Smooth muscle cell (in vitro differentiated cells): ENCODE measurements around the gene BMAL2. TPM values are rescaled to one million over a fixed set of nuclear protein-coding genes. Genes with fewer than 3 reads are reported as not detected.

Source experiments
- DNase-seq: peaks from one replicate; lab custom pipeline; 2025; ENCODE audit not compliant: unreplicated experiment; lab: John Stamatoyannopoulos, UW
- H2AFZ ChIP-seq: fragments of 200-600 bp; sonication (generic); 2 replicates; pipeline ENCODE4 v1.6.0; 2016; ENCODE audit warnings: antibody characterized with exemption, low read depth, mild to moderate bottlenecking
- H3F3A ChIP-seq: fragments of 200-600 bp; sonication (generic); 2 replicates; pipeline ENCODE4 v1.6.0; 2017; ENCODE audit warnings: antibody characterized with exemption, low read depth
- H3K27ac ChIP-seq: fragments of 200-600 bp; sonication (generic); 2 replicates; pipeline ENCODE4 v1.5.1; 2016; ENCODE audit warnings: low read depth, mild to moderate bottlenecking
- H3K27me3 ChIP-seq: fragments of 200-600 bp; sonication (generic); 2 replicates; pipeline ENCODE4 v1.6.1; 2016; ENCODE audit warnings: low read depth, mild to moderate bottlenecking
- H3K36me3 ChIP-seq: fragments of 200-600 bp; sonication (generic); 2 replicates; pipeline ENCODE4 v1.5.1; 2016; ENCODE audit warnings: low read depth
- H3K4me1 ChIP-seq: fragments of 200-600 bp; sonication (generic); 2 replicates; pipeline ENCODE4 v1.5.1; 2016; ENCODE audit warnings: low read depth
- H3K4me2 ChIP-seq: fragments of 200-600 bp; sonication (generic); 2 replicates; pipeline ENCODE4 v1.6.0; 2016; ENCODE audit warnings: mild to moderate bottlenecking
- H3K4me3 ChIP-seq: fragments of 200-600 bp; sonication (generic); 2 replicates; pipeline ENCODE4 v1.5.1; 2016; ENCODE audit warnings: mild to moderate bottlenecking
- H3K79me2 ChIP-seq: fragments of 200-600 bp; sonication (generic); 2 replicates; pipeline ENCODE4 v1.6.0; 2016; ENCODE audit warnings: low read depth, mild to moderate bottlenecking
- H3K9ac ChIP-seq: fragments of 200-600 bp; sonication (generic); 2 replicates; pipeline ENCODE4 v1.6.0; 2016; ENCODE audit warnings: low read depth
- H3K9me3 ChIP-seq: fragments of 200-600 bp; sonication (generic); replicated peaks from 2 replicates; pipeline ENCODE4 v1.5.1; 2016; ENCODE audit warnings: low read depth
- H4K20me1 ChIP-seq: fragments of 200-600 bp; sonication (generic); 2 replicates; pipeline ENCODE4 v1.6.0; 2016; ENCODE audit warnings: low read depth
- WGBS: methylation state at CpG from one replicate; pipeline ENCODE4 v1.1.7; 2016; ENCODE audit warnings: low lambda C conversion rate; 5-methylcytosine and 5-hydroxymethylcytosine counted together
- polyA plus RNA-seq: library from polyadenylated mRNA; unstranded; fragments of >200 nt; fragmentation: Nextera tagmentation; extraction: Ambion mirVana; gene quantifications from 2 replicates; pipeline ENCODE4 v1.2.1, GENCODE V29; 2016
- total RNA-seq: library from RNA; depleted of rRNA; stranded (reverse); fragments of >200 nt; gene quantifications from 2 replicates; pipeline ENCODE4 v1.2.3, GENCODE V29; 2014
- TF ChIP-seq, protein P1 (sequence below): fragments of 200-600 bp; sonication (generic); IDR thresholded peaks from 2 replicates; pipeline ENCODE4 v1.5.1; 2017; ENCODE audit warnings: borderline replicate concordance, mild to moderate bottlenecking, antibody characterized with exemption; ENCODE audit not compliant: insufficient read depth, poor library complexity, severe bottlenecking

The BMAL2 gene
- total and polyA plus RNA-seq, 2 experiments from 2014 or later, result 6.2 to 13.6 TPM

DNA sequence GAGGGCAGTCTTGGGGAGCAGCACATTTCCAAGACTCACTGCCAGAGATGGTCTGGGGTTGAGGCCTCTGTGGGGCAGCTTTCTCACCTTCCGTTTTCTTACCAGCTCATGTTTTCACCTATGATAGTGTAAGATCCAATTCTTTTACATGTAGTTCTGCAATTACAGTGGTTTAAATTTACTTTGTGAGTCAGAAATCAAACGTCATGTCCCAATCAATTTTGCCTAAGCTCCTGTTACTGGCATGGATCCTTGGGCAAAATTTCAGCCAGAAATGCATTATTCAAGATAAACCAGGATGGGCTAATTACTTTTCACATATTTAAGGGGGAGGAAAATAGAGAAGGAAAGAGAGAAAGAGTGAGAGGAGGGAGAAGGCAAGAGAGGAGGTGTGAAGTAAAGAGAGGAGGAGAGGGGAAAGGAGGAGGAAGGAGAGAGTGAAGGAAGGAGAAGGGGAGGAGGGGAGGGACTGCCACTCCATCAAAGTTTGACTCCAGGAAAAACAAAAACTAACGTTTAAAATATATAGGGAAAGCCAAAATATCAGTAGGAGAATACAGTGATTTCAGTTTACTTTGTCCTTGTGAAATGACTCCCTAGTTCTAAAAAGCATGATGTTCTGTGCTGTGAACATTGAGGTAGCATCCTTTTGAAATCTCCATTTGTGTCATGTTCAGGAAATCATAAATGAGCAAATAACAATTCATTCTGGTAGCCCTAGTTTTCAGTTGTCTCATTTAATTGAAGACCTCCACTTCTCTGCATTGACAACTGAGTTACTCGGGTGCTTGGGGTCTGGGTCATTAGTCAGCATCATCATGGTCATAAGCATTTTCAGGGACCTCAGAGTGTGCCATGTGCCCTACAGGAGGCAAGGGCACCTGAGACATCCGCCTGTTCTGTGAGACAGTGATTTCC, 3.0 kb downstream of the BMAL2 start:
- H3K4me3 ChIP-seq, result no peak overlapping the region
- H2AFZ ChIP-seq, result no peak overlapping the region
- H3K9me3 ChIP-seq, result no peaks in the 10 kb centered on the region
- no peak for DNase-seq
- H3K9ac ChIP-seq, result no peak overlapping the region
- H3K27me3 ChIP-seq, result peaks cover 13% of the 10 kb centered on the region
- no peaks in the 10 kb centered on the region for H4K20me1 ChIP-seq
- WGBS, result 85% methylated on average over 5 of the region's 5 CpGs
- H3K79me2 ChIP-seq, result peaks cover 7% of the 10 kb centered on the region
- TF ChIP-seq, protein P1, sequence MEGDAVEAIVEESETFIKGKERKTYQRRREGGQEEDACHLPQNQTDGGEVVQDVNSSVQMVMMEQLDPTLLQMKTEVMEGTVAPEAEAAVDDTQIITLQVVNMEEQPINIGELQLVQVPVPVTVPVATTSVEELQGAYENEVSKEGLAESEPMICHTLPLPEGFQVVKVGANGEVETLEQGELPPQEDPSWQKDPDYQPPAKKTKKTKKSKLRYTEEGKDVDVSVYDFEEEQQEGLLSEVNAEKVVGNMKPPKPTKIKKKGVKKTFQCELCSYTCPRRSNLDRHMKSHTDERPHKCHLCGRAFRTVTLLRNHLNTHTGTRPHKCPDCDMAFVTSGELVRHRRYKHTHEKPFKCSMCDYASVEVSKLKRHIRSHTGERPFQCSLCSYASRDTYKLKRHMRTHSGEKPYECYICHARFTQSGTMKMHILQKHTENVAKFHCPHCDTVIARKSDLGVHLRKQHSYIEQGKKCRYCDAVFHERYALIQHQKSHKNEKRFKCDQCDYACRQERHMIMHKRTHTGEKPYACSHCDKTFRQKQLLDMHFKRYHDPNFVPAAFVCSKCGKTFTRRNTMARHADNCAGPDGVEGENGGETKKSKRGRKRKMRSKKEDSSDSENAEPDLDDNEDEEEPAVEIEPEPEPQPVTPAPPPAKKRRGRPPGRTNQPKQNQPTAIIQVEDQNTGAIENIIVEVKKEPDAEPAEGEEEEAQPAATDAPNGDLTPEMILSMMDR, result no peak
- no peak overlapping the region for H3K4me2 ChIP-seq
- no peak overlapping the region for H3K27ac ChIP-seq
- peaks cover 13% of the 10 kb centered on the region for H3K4me1 ChIP-seq
- no peaks in the 10 kb centered on the region for H3K36me3 ChIP-seq
- H3F3A ChIP-seq, result peaks cover 11% of the 10 kb centered on the region

DNA sequence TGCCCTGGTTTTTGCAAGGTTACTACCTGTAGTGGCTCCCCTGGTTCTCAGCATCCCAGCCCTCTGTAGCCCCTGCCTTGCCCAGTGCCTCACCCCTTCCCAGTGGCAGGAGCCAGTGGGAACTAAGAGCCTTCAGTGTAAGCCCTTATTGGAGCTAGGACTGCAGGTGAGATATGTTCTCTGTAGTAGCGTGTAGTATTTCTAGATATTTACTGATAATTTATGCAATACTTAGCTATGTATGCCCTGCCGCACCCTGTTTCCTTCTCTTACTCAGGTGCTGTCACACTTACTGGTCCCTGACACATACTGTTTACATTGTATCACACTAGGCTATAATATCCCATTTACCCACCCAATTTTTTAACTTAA, 3.6 kb downstream of the BMAL2 start:
- H4K20me1 ChIP-seq, result no peaks in the 10 kb centered on the region
- H3K4me1 ChIP-seq, result peaks cover 6% of the 10 kb centered on the region
- DNase-seq, result no peak
- H3F3A ChIP-seq, result peaks cover 5% of the 10 kb centered on the region
- TF ChIP-seq, protein P1, result no peak
- no peak overlapping the region for H3K27ac ChIP-seq
- no peak overlapping the region for H3K4me3 ChIP-seq
- no peaks in the 10 kb centered on the region for H3K9me3 ChIP-seq
- H3K36me3 ChIP-seq, result no peaks in the 10 kb centered on the region
- H3K27me3 ChIP-seq, result peaks cover 13% of the 10 kb centered on the region
- H3K4me2 ChIP-seq, result no peak overlapping the region
- H2AFZ ChIP-seq, result no peak overlapping the region
- 98% methylated on average over 2 of the region's 2 CpGs for WGBS
- no peak overlapping the region for H3K9ac ChIP-seq
- H3K79me2 ChIP-seq, result peaks cover 7% of the 10 kb centered on the region

DNA sequence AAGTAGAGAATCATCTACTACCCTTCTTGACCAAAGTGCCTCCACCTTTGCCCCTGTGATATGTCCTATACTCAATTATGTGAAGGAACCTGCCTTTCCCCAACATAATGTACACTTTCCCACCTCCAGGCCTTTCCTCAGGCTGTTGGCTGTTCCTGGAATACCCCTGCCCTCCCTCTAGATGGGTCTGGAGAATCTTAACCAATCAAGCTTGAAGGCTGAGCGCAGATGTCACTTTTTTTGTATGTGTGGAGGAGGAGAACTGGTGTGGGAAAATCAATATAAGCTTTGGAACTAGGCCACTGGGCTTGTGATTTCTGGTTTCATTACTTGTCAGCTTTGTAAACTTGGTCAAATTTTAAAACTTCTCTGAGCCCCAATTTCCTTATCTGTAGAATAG, 4.7 kb downstream of the BMAL2 start:
- H3K4me1 ChIP-seq, result no peaks in the 10 kb centered on the region
- no peak overlapping the region for H3K9ac ChIP-seq
- H3K9me3 ChIP-seq, result no peaks in the 10 kb centered on the region
- no peak overlapping the region for H3K4me3 ChIP-seq
- peaks cover 12% of the 10 kb centered on the region for H3K79me2 ChIP-seq
- no peaks in the 10 kb centered on the region for H3F3A ChIP-seq
- H3K27ac ChIP-seq, result no peak overlapping the region
- H2AFZ ChIP-seq, result no peak overlapping the region
- 97% methylated on average over 1 of the region's 1 CpG for WGBS
- H4K20me1 ChIP-seq, result no peaks in the 10 kb centered on the region
- no peak overlapping the region for H3K4me2 ChIP-seq
- TF ChIP-seq, protein P1, result no peak
- H3K27me3 ChIP-seq, result peaks cover 13% of the 10 kb centered on the region
- no peaks in the 10 kb centered on the region for H3K36me3 ChIP-seq
- no peak for DNase-seq
